ENCODE results near the gene SNRNP200.

GRCh38 chr2:96267159-96267971, 38.0 kb downstream of the SNRNP200 start:
- TF ChIP-seq CTCF (IDR thresholded peaks at IDR 0.05) (peak; percentile 47), ZFX (IDR thresholded peaks at IDR 0.05; ENCODE audit: borderline replicate concordance) (no peak)

Measured in 22Rv1 (cell line).